BE2C (cell line): ENCODE results near the gene PLS3.

Experiments
- DNase-seq: peaks from one replicate; pipeline ENCODE4 v3.0.0-alpha.2; 2020
- H3K27me3 ChIP-seq: fragments of 250-450 bp; sonication (Bioruptor Pico); 2 replicates; pipeline ENCODE4 v1.5.1; 2020; ENCODE audit warnings: mild to moderate bottlenecking
- H3K36me3 ChIP-seq: fragments of 250-450 bp; sonication (Bioruptor Pico); 2 replicates; pipeline ENCODE4 v1.5.1; 2020; ENCODE audit warnings: mild to moderate bottlenecking
- H3K4me1 ChIP-seq: fragments of 250-450 bp; sonication (Bioruptor Pico); 2 replicates; pipeline ENCODE4 v1.5.1; 2020
- H3K4me3 ChIP-seq: 2 replicates; pipeline ENCODE4 v1.5.1; 2011; ENCODE audit warnings: low read depth, low read length
- H3K9me3 ChIP-seq: fragments of 250-450 bp; sonication (Bioruptor Pico); 2 replicates; pipeline ENCODE4 v1.5.1; 2020
- TF ChIP-seq, protein P1 (sequence below): IDR thresholded peaks from 2 replicates; pipeline ENCODE4 v1.5.1; 2012; ENCODE audit warnings: mild to moderate bottlenecking, low read depth, low read length

The PLS3 gene

DNA sequence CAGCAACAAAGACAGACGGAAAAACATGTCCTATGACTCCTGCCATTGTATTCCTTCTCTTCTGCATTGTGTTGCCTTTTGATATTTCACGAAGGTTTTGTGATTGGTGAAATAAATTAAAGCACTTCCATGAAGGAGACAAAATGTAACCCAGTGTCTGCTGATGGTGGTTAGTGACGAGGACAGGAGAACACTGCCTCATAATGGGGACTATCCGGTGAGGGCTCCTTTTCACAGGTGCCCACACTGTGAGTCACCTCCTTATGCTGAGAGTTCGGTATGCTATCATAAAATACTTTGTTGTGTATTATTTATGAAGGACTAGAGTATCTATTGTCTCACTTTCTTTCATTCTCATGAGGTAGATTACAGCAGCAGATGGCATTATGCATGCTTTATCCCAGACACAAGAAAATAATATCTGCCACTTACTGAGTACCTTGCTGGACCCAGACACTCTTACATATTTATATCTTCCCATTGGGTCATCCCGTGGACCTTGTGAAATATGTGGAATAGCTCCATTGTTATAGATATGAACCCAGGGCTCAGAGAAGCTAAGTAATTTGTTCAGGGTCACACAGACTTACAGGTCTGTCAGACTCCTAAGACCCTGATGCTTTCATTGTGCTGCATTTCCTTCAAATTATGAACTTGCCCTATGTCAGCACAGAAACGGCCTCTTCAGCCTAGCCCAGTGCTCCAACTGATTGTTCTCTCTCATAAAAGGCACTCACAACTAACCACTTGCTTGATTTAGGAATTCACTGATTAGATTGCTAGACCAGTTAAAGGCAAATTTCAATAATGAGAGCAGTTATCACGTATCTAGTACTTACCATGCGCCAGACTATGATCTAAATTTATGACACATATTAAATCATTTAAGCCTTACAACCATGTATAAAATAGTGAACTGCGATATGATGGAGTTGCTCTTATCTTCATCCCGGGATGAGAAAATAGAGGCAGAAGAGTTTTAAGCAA lies 31.2 kb downstream of the PLS3 start:
- DNase-seq = no peak
- Histone ChIP-seq H3K36me3 (no peaks in the 10 kb centered on the region), H3K27me3 (no peaks in the 10 kb centered on the region), H3K9me3 (no peaks in the 10 kb centered on the region), H3K4me3 (no peak overlapping the region), H3K4me1 (no peaks in the 10 kb centered on the region)
- TF ChIP-seq, protein P1, sequence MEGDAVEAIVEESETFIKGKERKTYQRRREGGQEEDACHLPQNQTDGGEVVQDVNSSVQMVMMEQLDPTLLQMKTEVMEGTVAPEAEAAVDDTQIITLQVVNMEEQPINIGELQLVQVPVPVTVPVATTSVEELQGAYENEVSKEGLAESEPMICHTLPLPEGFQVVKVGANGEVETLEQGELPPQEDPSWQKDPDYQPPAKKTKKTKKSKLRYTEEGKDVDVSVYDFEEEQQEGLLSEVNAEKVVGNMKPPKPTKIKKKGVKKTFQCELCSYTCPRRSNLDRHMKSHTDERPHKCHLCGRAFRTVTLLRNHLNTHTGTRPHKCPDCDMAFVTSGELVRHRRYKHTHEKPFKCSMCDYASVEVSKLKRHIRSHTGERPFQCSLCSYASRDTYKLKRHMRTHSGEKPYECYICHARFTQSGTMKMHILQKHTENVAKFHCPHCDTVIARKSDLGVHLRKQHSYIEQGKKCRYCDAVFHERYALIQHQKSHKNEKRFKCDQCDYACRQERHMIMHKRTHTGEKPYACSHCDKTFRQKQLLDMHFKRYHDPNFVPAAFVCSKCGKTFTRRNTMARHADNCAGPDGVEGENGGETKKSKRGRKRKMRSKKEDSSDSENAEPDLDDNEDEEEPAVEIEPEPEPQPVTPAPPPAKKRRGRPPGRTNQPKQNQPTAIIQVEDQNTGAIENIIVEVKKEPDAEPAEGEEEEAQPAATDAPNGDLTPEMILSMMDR = no peak

DNA sequence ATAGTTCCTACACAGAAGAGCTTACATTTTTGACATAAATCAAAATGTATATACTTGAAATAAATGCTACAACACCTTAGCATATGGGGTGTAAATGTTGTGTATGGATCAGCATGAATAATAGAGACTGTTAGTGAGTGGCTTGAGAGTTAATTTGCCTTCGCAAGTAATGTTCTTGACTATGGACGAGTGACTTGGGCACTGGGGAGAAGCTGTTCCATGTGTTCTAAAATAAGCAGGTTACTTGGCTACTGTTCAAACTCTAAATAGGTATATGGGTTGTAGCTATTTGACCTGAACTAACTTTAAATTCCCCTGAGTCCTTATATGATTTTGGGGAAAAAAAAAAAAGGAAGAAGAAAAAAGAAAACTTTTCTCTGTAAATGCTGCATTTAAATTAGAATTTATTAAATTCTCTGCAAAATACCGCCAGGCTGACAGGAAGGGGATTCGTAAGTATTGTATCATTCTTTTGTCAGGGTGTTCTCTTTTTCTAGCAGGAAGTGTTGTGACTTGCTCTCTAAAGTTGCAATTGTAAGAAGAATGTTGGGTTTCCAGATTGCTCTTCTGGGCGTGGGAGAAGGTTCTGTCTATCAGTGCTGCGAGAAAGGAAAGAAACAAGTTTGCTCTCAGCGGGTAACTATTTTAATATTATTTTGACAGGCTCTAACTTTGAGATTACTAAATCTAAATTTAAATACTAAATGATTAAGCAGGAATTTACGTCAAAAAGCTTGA lies 32.2 kb downstream of the PLS3 start:
- DNase-seq = no peak

GRCh38 chrX:115595049-115595448 lies 34.1 kb downstream of the PLS3 start:
- Histone ChIP-seq H3K36me3 (no peaks in the 10 kb centered on the region), H3K27me3 (no peaks in the 10 kb centered on the region), H3K4me3 (no peak overlapping the region), H3K4me1 (no peaks in the 10 kb centered on the region), H3K9me3 (no peaks in the 10 kb centered on the region)
- TF ChIP-seq, protein P1 = no peak
- no peak for DNase-seq

More for the DNA sequence above, 32.2 kb downstream of the PLS3 start:
- TF ChIP-seq, protein P1 = no peak
- no peaks in the 10 kb centered on the region for H3K36me3 ChIP-seq
- H3K4me1 ChIP-seq = no peaks in the 10 kb centered on the region
- no peaks in the 10 kb centered on the region for H3K27me3 ChIP-seq
- H3K4me3 ChIP-seq = no peak overlapping the region
- H3K9me3 ChIP-seq = no peaks in the 10 kb centered on the region

DNA sequence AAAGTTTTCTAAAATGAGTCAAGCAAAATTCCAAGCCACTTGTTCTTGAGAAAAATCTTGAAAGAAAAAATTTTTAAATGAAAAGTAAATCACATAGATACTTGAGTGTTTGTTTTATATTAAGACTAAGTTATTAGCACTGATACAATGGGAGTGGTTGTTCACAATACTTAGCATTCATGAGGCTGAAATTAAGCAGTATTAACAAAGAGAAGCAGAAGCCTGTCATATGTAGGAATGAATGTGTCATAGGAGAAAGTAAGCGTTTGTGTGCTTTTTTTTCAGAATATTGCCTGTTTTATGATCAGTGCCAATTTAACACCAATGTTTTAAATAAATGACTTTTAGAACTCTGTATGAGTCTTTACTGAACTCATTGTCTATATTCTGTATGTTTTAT lies 37.6 kb downstream of the PLS3 start:
- Histone ChIP-seq H3K9me3 (no peaks in the 10 kb centered on the region), H3K36me3 (no peaks in the 10 kb centered on the region), H3K4me3 (no peak overlapping the region), H3K27me3 (no peaks in the 10 kb centered on the region), H3K4me1 (no peaks in the 10 kb centered on the region)
- DNase-seq = no peak
- TF ChIP-seq, protein P1 = no peak

GRCh38 chrX:115602308-115602707 lies 41.3 kb downstream of the PLS3 start:
- H3K27me3 ChIP-seq = no peaks in the 10 kb centered on the region
- H3K36me3 ChIP-seq = no peaks in the 10 kb centered on the region
- no peak for DNase-seq
- TF ChIP-seq, protein P1 = no peak
- H3K4me3 ChIP-seq = no peak overlapping the region
- H3K9me3 ChIP-seq = no peaks in the 10 kb centered on the region
- no peaks in the 10 kb centered on the region for H3K4me1 ChIP-seq
